Right lobe of liver (tissue), 6 donors: ENCODE measurements around the gene ARSD. TPM values are rescaled to one million over a fixed set of nuclear protein-coding genes. Genes with fewer than 3 reads are reported as not detected.
"Not testable (repeated sequence)": the region's sequence is repeated elsewhere in the genome, so short reads cannot be mapped to it uniquely, and the experiment has no call there.

ENCODE experiments used
- ATAC-seq, 4 donors: fragments of 200-7000 bp; cut with Tn5 transposase; one replicate each; pipeline ENCODE4 v1.9.1; 2020; ENCODE audit warnings: mild to moderate bottlenecking in 4 of 4, moderate library complexity in 4 of 4
- DNase-seq, 3 donors: peaks; one replicate each; pipeline ENCODE4 v3.0.0-alpha.2; 2020
- H3K27ac ChIP-seq, 3 donors: fragments of 200-600 bp; one replicate each; pipeline ENCODE4 v1.8.0; 2022
- H3K27me3 ChIP-seq, 2 donors: fragments of 200-600 bp; one replicate each; pipeline ENCODE4 v1.8.0; 2022
- H3K36me3 ChIP-seq, 4 donors: fragments of 200-600 bp; sonication (generic) in 1 of 4; one replicate each; pipeline versions ENCODE4 v1.5.1 to v1.8.0; 2017 to 2022; ENCODE audit warnings: control low read depth in 1 of 4
- H3K4me1 ChIP-seq, 4 donors: fragments of 200-600 bp; sonication (generic) in 1 of 4; one replicate each; pipeline versions ENCODE4 v1.5.1 to v1.8.0; 2017 to 2022; ENCODE audit warnings: control low read depth in 1 of 4
- H3K4me3 ChIP-seq, 3 donors: fragments of 200-600 bp; one replicate each; pipeline ENCODE4 v1.8.0; 2022
- H3K9me3 ChIP-seq, 4 donors: fragments of 200-600 bp; sonication (generic) in 1 of 4; one replicate each; pipeline versions ENCODE4 v1.5.1 to v1.8.0; 2017 to 2022; ENCODE audit warnings: control low read depth in 1 of 4
- POLR2A ChIP-seq: fragments of 450-650 bp; IDR thresholded peaks from one replicate; pipeline ENCODE4 v1.6.1; 2017; ENCODE audit warnings: antibody characterized with exemption, mild to moderate bottlenecking
- WGBS: methylation state at CpG from one replicate; pipeline ENCODE4 v1.1.6; 2018; ENCODE audit warnings: low coverage, low lambda C conversion rate; ENCODE audit not compliant: insufficient coverage; ENCODE audit errors: missing lambda C conversion rate; 5-methylcytosine and 5-hydroxymethylcytosine counted together
- intact Hi-C, 2 donors: fragments of 100-400 bp; cut with DNase I; formaldehyde crosslinking; loops; one replicate each; pipeline versions ENCODE4 v1.11.2 to v1.14.1; 2022
- total RNA-seq, 6 experiments: library from RNA; depleted of rRNA in 2 of 6; stranded (reverse); fragments of >200 nt in 2 of 6; fragmentation: NEBNext Ultra II Directional in 3 of 6; extraction: Animal tissue kit (Norgen Biotek cat#: 25700) in 3 of 6; gene quantifications; one replicate each; pipeline versions ENCODE4 v1.1.0 to v1.2.4, GENCODE V29; 2016 to 2023
- TF ChIP-seq, protein P1 (sequence below), 4 donors: fragments of 200-600 bp in 3 of 4; fragments of 450-650 bp in 1 of 4; IDR thresholded peaks; one replicate each; pipeline versions ENCODE4 v1.5.1 to v1.8.0; 2016 to 2022; ENCODE audit warnings: antibody characterized with exemption in 4 of 4, mild to moderate bottlenecking in 2 of 4
- donor health status: DM: no; HTN: yes; CAD: no.
- donor health status: DM: no; HTN: no; CAD: no.
- donor health status: DM: no; HTN: no; CAD: no.
- donor health status: DM: no; HTN: yes; CAD: no.
- donor health status: DM: no; HTN: yes; CAD: no.

Gene ARSD
- total RNA-seq, 6 experiments from 2014 or later = 26.2 to 76.0 (median 34.2) TPM

DNA sequence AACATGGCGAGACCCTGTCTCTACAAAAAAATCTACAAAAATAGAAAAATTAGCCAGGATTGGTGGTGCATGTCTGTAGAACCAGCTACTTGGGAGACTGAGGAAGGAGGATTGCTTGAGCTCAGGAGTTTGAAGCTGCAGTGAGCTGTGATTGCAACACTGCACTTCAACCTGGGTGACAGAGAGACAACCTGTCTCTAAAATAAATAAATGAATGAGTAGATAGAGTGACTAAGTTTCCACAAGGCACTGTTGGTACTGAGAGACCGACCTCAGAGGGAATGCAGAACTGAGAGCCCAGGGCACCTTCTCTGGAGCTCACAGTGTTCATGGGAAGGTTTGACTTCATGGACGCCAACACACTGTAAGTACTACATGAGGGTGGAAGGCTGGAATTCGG lies 26.7 kb upstream of the ARSD start:
- H3K4me3 ChIP-seq = no peak overlapping the region
- 81% methylated on average over 4 of the region's 4 CpGs for WGBS
- no peaks in the 10 kb centered on the region for H3K9me3 ChIP-seq
- peaks cover 0 to 60% (median 22%) of the 10 kb centered on the region in 4 donors for H3K36me3 ChIP-seq
- DNase-seq = no peak
- H3K27me3 ChIP-seq = no peaks in the 10 kb centered on the region
- intact Hi-C loops = no loop called here
- ATAC-seq = peak; percentile 63 to 94 (median 85)
- H3K27ac ChIP-seq = peak overlapping the region in 1 of 3 donors; percentile 19
- no peak for TF ChIP-seq POLR2A
- TF ChIP-seq, protein P1, sequence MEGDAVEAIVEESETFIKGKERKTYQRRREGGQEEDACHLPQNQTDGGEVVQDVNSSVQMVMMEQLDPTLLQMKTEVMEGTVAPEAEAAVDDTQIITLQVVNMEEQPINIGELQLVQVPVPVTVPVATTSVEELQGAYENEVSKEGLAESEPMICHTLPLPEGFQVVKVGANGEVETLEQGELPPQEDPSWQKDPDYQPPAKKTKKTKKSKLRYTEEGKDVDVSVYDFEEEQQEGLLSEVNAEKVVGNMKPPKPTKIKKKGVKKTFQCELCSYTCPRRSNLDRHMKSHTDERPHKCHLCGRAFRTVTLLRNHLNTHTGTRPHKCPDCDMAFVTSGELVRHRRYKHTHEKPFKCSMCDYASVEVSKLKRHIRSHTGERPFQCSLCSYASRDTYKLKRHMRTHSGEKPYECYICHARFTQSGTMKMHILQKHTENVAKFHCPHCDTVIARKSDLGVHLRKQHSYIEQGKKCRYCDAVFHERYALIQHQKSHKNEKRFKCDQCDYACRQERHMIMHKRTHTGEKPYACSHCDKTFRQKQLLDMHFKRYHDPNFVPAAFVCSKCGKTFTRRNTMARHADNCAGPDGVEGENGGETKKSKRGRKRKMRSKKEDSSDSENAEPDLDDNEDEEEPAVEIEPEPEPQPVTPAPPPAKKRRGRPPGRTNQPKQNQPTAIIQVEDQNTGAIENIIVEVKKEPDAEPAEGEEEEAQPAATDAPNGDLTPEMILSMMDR (IDR thresholded peaks at IDR 0.05) = no peak
- peaks cover 0 to 6% (median 0%) of the 10 kb centered on the region in 4 donors for H3K4me1 ChIP-seq

DNA sequence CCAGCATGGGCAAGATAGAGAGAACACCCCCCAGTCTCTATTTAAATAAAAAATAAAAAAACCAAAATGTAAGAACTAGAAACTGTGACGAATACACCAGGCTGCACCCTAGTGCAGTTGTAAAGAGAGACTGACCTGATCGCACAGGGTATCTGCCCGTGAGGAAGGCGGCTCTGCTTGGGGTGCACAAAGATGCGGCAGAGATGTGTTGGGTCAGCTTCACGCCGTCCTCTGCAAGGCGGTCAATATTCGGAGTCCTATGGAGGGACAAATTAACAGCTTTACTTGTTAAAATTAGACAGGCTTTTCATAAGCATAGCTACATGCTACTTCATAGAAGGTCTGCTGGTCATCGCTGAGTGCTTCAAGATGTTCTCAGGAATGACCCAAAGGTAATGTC lies 26.1 kb upstream of the ARSD start:
- no peak for DNase-seq

DNA sequence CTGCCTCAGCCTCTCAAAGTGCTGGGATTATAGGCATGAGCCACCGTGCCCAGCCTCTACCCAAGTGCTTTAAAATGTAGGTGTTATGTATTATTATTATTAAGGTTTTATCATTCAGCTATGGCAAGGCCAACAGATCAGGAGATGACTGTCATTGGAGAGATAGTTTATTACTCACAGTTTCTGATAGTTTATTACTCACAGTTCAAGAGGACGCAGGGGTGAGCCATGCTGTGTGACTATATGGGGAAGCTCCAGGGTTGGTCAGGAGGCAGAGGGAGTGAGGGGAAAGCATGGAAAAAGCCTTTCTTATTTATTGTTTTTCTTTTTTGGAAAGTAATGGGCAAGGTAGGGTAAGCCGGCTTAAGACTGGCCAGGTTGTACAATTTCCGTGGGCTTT lies 25.4 kb upstream of the ARSD start:
- ATAC-seq (no peak), DNase-seq (no peak)
- no peaks in the 10 kb centered on the region for H3K27me3 ChIP-seq
- H3K4me1 ChIP-seq = peaks cover 0 to 6% (median 0%) of the 10 kb centered on the region in 4 donors
- no peaks in the 10 kb centered on the region for H3K9me3 ChIP-seq
- no peak for TF ChIP-seq POLR2A
- TF ChIP-seq, protein P1 (IDR thresholded peaks at IDR 0.05) = no peak
- peaks cover 0 to 70% (median 24%) of the 10 kb centered on the region in 4 donors for H3K36me3 ChIP-seq
- intact Hi-C loops = no loop called here
- WGBS = 85% methylated on average over 4 of the region's 4 CpGs
- H3K4me3 ChIP-seq = no peak overlapping the region
- no peak overlapping the region for H3K27ac ChIP-seq

More for the DNA sequence above, 26.1 kb upstream of the ARSD start:
- ATAC-seq = no peak
- H3K4me1 ChIP-seq = peaks cover 0 to 6% (median 0%) of the 10 kb centered on the region in 4 donors
- no peaks in the 10 kb centered on the region for H3K27me3 ChIP-seq
- H3K9me3 ChIP-seq = no peaks in the 10 kb centered on the region
- peaks cover 0 to 65% (median 24%) of the 10 kb centered on the region in 4 donors for H3K36me3 ChIP-seq
- intact Hi-C loops = no loop called here
- WGBS = 95% methylated on average over 5 of the region's 10 CpGs
- no peak overlapping the region for H3K27ac ChIP-seq
- H3K4me3 ChIP-seq = no peak overlapping the region
- TF ChIP-seq, protein P1 (IDR thresholded peaks at IDR 0.05) = no peak
- no peak for TF ChIP-seq POLR2A

DNA sequence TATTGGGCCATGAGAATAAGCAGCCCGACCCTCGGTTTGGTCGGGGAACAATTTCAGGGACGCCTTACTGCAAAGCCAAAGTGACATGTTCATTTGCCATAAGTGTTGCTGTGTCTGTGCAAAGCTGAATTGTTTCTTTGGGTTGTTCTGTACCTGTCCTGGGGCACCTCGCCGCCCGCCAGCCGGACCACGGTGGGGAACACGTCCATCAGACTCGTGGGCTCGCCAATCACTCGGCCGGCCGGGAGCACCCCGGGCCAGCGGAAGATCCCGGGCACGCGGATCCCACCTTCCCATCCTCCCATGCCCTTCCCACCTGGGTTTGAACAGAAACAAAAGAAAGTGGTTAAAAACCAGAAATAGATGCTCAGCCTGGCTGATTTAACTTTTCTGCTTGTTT lies 8.8 kb upstream of the ARSD start:
- ATAC-seq, H3K27me3 ChIP-seq, H3K27ac ChIP-seq, H3K4me3 ChIP-seq, H3K4me1 ChIP-seq, H3K9me3 ChIP-seq, intact Hi-C loops, DNase-seq: not testable (repeated sequence)
- H3K36me3 ChIP-seq = peaks cover 0 to 11% (median 6%) of the 10 kb centered on the region in 4 donors
- WGBS = 92% methylated on average over 15 of the region's 20 CpGs

DNA sequence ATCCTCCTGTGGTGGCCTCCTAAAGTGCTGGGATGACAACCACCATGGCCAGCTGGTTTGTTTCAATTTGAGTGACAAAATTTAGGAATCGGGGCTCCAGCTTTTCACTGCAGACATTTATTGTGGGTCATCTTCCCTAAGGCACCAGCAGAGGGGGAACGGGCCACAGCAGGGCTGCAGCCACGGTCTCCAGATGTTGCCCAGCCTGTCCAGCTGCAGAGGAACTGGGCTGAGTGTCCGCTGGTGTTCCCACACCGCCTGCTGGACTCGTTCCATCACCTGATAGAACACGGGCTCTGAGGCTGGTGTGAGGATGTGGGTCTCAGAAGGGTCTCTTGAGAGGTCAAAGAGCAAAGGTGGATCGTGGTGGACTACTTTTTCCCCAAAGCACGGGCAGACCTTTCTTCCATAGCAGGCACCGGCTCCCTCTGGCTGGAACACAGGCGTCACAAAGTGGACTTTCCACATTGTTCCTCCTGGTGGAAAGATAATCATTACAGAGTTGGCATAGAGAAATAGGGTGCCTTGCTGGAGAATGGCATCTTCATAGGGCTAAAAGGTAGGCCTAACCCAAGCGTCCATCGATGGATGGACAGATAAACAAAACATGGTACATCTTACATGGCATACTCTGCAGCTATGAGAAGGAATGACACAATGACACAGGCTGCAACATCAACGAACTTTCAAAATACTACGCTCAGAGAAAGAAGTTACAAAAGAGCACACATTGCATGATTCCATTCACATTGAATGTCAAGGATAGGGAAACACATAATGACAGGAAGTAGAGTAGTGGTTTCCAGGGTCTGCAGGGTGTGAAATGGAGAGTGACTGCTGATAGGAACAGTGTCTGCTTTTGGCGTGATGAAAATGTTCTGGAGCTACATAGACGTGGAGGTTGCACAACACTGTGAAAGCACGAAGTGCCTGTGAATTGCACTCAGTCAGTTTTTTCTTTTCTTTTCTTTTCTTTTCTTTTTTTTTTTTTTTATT lies 5.9 kb upstream of the ARSD start:
- no peaks in the 10 kb centered on the region for H3K4me1 ChIP-seq
- no peak overlapping the region for H3K27ac ChIP-seq
- WGBS = 48% methylated on average over 12 of the region's 18 CpGs
- ATAC-seq (peak; percentile 35 to 65 (median 52)), DNase-seq (peak in 1 of 3 donors; percentile 44)
- H3K36me3 ChIP-seq = peaks cover 0 to 7% (median 0%) of the 10 kb centered on the region in 4 donors
- no peak overlapping the region for H3K4me3 ChIP-seq
- intact Hi-C loops = no loop called here
- no peaks in the 10 kb centered on the region for H3K9me3 ChIP-seq
- no peaks in the 10 kb centered on the region for H3K27me3 ChIP-seq
- TF ChIP-seq, protein P1 (IDR thresholded peaks at IDR 0.05) = no peak
- TF ChIP-seq POLR2A = no peak
